NCI-H510A treated with DMSO at 0.1 percent for 48 hours (cell line): Measurements from ENCODE around the gene TRUB1.
"Not testable (repeated sequence)": the region's sequence is repeated elsewhere in the genome, so short reads cannot be mapped to it uniquely, and the experiment has no call there.

Source experiments
- DNase-seq: peaks from one replicate; lab custom pipeline; 2025; lab: John Stamatoyannopoulos, UW

The TRUB1 gene

DNA sequence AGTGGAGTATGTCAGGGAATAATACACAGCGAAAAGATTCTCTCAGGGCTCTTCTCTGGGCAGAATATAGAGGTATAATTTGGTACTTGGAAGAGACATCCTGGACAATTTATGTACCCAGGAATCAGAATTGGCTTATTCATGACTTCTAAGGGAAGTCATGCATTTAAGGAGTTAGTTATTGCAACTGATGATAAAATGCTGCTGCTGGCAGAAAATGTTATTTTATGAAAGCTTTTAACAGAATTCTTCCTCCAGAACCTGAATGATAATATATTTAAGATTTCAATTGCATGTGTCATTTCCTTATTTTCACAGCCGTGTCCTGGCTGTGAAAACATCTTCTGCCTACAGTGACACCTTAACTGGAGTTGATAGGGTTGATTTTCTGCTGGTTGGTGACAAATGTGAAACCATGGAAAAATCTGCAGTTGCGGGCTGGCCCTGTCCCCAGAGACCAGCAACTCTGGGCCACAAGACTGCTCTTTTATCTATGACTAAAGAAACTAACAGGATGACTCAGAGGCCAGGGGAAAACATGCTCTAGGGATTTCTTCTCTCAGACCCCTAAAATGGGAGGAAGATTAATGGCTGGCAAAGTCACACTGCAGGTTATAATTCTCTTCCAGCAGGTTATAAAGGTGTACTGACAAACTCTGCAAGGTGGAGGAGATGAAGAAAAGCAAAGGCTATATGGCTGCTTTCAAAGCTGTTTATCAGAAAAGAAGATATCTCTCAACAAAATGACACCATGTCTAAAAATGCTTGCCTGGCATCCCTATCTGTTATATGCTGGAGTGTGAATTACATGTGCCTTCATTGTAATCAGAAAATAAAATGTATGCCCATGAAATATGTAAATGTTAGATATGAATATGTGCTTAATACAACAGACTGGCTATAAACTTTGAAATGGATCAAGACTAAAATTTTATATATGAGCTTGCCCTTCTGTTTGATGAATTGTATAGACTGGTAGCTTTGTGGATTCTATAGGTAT, 12.1 kb upstream of the TRUB1 start:
- no peak for DNase-seq

DNA sequence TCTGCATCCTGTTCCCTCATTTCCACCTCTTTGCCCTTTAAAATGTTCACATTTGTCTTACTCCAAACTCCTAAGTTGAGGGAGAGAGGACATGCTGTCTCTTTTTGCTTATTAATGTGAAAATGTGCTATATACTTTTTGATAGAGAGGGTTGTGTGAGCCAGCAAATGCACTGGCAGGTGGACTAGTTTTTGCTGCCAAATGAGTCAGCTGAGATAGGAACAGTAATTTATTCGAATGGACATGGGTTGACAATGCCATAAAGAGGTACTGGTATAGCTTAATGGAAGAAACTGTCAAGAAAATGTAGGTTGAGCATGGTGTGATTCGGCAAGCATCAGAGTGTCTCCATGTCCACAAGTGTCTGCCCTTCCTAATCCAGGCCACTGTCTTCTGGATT, 9.2 kb upstream of the TRUB1 start:
- no peak for DNase-seq

DNA sequence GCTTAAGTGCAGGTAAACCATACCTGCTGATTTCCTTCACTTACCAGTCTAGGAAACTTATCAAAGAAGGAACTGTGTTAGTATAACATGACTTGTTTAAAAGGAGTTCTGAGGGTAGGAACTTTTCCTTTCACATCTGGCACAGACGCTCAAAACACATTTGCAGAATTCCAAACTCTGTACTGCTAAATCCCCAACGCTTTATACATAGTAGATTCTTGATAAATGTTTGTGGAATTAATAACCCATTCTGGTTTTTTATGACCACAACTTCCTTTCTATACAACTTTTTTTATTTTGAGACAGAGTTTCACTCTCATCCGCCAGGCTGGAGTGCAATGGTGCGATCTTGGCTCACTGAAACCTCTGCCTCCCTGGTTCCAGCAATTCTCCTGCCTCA, 7.7 kb upstream of the TRUB1 start:
- DNase-seq = no peak

DNA sequence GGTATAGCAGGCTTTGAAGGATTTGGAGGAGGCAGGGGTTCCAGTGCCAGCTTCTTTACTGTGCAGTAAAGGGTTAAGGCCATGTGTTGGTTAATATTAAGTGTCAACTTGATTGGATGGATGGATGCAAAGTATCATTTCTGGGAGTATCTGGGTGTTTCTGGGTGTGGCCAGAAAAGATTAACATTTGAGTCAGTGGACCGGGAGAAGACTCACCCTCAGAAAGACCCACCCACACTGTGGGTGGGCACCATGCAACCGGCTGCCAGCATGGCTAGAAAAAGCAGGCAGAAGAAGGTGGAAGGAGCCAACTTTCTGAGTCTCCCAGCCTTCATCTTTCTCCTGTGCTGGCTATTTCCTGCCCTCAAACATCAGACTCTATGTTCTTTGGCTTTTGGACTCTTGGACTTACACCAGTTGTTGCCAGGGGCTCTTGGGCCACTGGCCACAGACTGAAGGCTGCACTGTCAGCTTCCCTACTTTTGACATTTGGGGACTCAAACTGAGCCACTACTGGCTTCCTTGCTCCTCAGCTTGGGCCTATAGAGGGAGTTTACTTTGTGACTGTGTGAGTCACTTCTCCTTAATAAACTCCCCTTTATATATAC, 6.8 kb upstream of the TRUB1 start:
- no peak for DNase-seq

DNA sequence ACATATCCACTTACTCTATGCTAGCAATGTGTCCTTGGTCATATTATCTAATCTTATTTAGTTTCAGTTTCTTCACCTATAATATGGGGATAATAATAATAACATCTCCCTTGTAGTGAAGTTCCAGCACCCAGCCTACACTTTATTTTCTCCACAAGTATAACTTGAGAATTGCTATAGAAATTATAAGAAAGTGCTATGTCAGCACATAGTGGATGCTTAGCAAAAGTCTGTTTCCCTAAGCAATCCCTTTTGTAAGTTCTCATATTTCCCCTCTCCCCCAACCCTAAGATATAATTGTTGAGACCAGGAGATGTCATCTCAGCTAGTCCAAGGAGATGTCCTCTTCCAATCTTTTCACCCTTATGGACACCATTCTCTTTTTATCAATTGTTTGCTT, 5.8 kb upstream of the TRUB1 start:
- DNase-seq = no peak

DNA sequence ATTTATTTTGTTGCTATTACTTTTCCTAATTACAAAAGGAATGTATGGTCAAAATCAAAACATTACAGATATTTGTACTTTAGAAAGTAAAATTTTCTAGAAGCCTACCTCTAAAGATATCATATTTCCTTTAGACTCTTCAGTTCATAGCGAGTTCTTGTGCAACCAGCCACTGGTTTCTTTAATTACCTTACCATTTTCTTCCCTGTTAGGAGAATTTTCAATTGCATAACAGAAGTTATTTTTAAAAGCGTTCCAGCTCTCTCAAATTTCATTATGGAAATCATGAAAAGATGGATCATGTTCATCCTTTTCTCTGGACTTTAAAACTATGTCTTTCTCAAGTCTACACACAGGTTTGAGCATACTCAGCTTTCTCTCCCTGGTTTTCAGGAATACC, 5.0 kb upstream of the TRUB1 start:
- no peak for DNase-seq

DNA sequence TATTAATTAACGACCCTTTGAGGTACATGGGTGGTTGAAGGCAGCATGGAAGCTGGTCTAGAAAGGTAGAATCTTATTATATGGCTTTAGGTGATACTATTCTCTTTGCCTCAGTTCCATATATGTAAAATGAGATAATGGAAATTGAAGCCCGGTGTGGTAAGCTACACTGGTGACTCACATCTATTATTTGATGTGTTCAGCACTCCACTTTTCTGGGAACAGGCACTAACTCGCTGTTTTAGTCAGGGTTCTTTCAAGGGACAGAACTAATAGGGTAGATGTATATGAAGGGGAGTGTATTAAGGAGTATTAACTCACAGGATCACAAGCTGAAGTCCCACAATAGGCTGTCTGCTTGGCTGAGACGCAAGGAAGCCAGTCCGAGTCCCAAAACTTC, 4.4 kb upstream of the TRUB1 start:
- no peak for DNase-seq

DNA sequence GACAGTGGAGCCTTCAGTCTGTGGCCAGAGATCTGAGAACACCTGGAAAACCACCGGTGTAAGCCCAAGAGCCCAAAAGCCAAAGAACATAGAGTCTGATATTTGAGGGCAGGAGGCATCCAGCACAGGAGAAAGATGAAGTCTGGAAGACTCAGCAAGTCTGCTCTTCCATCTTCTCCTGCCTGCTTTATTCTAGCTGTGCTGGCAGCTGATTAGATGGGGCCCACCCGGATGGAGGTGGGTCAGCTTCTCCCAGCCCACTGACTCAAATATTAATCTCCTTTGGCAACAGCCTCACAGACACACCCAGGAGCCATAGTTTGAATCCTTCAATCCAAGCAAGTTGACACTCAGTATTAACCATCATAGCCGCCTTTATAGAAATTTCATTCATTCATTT, 4.0 kb upstream of the TRUB1 start:
- DNase-seq = not testable (repeated sequence)

DNA sequence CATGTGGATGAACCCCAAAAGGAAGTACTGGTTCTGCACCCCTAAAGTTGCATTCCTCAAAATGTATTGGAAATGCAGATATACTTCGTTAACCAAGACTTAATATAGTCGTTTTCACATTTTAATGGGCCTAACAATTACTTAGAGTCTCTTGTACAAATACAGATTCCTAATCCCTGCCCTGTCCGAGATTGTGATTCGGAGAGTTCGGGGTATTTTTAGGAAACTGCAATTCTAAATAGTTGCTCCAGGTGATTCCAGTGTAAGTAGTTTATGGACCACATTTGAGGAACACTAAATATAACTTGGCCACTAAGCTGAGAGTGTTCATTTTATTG, 830 bp downstream of the TRUB1 start:
- no peak for DNase-seq

DNA sequence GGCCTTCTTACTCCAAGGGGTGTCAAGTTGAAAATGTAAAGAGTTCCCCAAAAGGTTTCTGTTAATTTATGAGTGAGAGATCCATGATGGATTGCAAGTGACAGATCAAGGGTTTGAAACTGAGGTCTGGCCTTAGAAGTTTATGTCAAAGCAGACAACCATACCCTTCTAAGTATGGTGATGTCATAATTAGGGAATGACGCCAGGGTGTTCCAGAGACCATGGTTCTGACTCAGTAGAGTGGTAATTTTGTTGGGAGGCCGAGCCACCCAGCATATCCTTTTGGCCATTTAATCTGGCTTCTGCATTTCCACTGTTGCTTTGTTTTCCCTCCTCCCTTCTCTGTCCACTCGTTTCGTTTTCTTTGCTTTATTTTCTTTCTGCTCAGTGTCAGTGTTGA, 2.7 kb downstream of the TRUB1 start:
- no peak for DNase-seq

DNA sequence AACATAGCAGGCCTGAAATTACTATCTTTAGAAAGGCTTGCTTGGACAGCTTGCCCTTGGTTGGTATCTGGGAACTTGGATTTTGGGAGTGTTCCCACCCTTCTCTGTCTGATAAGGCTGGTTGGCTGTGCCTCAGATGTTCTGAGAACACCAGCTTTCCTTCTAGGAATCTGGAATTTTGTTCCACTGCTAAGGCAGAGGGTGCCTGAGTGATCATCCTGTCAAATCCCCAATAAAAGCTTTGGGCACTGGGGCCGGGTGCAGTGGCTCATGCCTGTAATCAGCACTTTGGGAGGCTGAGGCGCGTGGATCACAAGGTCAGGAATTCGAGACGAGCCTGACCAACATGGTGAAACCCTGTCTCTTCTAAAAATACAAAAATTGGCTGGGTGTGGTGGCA, 5.0 kb downstream of the TRUB1 start:
- DNase-seq = no peak

DNA sequence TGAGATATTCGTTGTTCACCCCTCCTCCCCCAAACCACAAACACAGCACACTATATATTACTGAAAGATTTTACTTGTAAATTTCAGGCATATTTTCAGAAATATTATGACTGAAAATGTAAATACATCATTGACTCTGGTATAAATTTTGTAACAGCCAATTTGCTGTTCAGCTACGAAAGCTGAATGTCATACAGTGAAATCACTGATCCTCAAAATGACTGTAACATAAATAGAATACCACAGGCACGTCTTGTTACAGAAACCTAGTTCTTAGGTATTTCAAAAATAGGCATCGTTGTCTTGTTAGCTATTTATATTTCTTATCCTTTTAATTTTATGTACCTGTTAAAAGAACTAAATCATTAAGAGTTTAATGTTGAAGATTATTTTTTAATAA, 15.1 kb downstream of the TRUB1 start:
- DNase-seq = no peak

DNA sequence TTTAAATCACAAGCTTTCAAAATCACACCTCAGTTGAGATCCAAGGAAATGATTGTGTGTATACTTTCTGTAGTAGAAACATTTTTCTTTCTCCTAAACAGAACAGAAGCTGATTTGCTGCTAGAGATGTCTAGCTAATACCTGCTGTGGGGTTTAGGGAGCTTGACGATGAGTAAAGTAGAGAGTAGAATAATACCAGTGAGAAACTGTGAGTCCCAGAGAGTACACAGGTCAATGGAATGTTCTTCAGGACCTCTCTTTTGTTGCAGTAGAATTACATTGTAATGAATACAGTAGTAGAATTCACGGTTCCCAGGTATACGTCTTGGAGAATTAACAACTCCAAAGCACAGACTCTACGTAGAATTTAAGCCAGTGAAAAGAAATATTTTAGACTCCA, 18.0 kb downstream of the TRUB1 start:
- DNase-seq = no peak

DNA sequence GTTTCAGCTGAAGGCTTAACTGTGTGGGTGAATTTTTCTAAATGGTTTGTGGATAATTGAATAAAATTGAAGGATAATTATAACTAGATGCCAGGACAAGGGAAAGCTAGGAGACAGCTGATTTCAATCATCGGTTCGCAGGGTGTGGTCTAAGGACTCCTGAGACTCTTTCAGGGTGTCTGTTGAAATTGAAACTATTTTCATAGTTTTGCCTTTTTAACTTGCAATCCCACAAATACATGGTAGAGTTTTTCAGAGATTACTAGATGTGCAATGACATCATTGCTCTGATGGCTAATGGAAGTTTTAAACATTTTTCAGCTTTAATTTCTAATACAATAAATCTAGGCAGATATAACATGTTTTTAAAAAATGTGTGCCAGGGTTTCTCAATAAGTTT, 18.5 kb downstream of the TRUB1 start:
- no peak for DNase-seq

DNA sequence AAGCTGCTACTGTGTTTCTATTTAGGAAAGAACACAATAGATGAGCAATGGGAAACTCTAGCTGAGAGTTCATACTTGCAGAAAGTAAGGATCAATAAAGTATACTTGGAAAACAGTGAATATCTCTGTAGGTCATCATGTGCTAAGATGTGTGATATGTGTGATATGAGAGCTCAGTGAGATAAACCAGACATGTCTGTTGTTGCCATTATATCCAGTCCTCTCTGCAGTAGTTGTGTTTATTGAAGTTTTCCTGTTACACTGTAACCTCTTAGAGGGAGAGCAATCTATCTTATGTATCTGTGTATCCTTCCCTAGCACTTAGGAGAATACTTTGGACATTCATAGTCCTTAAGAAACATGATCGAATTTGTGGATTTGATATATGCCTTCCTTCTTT, 19.1 kb downstream of the TRUB1 start:
- no peak for DNase-seq

DNA sequence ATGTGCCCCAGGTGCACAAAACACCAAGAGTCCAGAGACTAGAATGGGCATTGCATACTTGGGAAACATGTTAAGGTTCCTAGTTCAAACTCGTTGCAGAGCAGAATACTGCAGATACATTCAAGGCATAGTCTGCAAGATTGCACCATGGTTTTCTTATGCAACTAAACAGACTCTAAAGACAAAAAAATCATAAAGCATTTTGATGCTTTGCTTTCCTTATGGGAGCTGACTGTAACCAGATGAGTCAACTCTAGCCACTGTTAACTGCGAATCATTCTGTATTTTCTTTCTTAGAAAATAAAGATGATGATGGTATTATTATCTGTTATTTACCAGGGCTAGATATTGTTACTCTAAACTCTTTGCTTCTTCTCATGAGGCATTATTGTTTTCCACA, 19.7 kb downstream of the TRUB1 start:
- no peak for DNase-seq

DNA sequence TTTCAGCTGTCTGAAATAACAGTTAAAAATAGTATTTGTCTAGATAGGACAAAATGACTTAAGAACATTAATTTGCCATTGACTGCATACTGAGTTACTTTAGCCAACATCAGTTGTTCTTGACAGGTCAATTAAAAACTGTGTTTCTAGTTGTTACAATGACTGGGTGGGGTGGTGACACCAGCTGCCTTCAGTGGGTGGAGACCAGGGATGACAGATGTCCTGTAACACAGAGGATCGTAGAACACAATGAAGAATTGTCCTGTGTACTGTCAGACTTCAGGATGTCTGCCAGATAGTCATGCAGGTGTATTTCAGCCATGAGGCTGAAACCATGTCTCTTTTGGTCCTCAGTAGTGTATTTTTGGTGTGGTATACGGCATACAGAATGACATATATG, 24.4 kb downstream of the TRUB1 start:
- no peak for DNase-seq

DNA sequence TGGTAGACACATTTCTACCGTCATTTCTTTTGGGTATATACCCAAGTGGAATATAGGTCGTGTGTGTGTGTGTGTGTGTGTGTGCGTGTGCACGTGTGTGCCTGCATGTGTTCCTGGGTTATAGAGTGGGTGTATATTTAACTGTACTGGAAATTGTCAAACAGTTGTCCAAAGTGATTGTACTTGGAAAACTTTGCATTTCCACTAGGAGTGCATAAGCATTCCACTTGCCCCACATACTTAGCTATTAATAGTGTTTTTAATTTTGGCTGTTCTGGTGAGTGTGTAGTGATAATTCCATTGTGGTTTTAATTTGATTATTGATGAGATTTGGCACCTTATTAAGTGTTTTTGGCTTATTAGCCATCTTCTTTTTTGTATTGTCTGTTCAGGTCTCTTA, 25.9 kb downstream of the TRUB1 start:
- DNase-seq = no peak

DNA sequence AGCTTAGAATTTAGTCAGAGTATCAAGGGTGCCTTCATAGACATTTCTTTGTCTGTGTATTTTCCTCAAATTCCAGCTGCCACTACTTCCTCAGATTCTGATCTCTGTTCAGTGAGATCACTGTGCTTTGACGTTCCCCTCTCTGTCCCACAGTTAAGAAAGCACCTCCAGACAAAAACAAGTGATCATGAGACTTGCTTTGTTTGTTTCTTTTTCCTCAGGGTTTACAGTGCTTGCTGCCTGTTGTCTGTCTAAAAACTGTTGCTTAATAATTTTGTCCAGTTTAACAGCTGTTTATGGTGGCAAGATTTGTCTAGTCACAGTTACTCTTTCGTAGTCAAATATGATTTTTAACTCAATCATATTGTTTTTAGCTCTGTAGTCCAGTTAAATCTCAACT, 29.1 kb downstream of the TRUB1 start:
- DNase-seq = no peak

DNA sequence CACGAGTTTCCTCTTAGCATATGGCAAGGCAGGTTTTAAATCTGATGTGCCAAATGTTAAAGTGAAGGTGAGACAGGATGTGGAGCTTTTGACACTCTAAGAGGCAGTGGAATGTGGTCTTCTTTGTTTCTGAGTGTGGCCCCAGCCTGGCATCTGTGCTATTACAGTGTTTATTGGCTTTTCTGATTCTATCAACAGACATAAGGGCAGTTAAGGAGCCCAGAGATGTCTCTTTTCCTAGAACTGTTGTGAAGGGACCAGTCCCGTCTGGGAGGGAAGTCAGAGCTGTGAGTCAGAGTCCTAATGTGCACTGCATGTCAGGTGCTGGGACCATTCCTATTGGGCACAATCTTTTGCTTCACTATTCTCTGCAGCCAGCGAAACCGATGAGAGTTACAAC, 32.5 kb downstream of the TRUB1 start:
- no peak for DNase-seq

DNA sequence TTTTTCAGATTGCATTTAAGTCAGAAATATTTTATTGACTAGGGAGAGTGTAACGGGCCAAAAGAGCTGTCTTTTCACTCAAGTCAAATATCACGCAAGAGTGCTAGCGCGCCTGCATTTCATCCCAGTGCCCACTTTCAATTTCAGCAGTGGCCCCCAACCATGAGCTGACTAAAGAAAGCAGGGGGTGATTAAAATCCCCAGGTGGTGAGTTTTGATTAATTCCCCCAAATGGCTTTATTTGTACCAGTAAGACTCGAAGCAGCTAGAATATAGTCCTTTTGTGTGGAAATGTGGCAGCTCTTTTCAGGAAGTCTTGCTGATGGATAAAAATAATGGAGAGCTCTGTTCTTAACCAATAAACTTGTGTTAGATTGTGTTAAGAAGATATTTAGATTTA, 35.3 kb downstream of the TRUB1 start:
- no peak for DNase-seq

DNA sequence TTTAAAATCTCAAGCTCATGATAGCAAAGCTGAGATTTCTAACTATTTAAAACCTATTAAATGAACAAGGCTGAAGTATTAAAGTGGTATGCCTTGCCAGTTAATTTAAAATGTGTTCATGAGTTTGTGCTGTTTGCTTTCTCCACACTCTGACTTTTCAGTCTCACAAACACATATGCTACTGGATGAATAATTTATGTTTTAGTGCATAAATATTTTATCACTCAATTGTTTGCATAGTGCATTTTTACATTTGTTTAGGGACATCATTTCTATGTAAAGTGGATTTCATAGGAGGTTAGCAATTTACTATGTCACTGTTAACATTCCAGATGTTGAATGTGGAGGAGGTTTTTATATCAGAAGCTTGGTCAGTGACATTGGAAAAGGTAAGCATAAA, 36.0 kb downstream of the TRUB1 start:
- no peak for DNase-seq

DNA sequence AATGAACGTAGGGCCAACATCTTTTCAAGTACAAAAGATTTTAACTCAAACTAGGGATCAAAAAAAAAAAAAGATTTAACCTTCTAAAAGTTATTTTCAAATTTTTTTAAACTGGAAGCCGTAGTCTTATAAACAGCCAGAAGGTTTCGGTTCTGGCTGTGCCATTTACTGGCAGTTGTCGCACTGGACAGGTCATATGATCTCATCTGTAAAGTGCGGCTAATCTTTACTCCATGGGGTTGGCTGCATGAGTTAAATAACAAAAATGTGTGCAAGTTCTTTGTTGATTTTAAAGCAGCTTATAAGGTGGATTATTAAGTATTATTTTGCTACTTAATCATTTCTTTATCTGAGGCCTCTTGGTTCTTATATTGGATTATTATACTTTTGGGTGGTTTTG, 36.6 kb downstream of the TRUB1 start:
- no peak for DNase-seq

DNA sequence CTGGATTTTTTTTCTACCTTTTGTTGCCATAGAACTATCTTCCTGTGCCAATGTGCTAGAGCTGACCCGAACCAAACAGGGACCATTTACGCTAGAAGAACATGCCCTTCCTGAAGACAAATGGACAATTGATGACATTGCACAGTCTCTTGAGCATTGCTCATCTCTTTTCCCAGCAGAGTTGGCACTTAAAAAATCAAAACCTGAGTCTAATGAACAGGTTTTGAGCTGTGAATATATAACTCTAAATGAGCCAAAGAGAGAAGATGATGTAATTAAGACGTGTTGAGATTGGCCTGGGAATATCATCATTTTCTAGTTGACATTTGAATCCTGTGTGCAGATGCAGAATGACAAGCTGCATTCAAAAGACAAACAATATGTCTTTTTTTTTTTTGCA, 37.1 kb downstream of the TRUB1 start:
- no peak for DNase-seq
